GM21737 (cell line): ENCODE data around the gene HLA-DRA.

Experiments
- ATAC-seq: cut with Tn5 transposase; IDR thresholded peaks from one replicate; pipeline ENCODE4 v1.9.1; 2021; ENCODE audit warnings: mild to moderate bottlenecking, moderate library complexity; ENCODE audit not compliant: unreplicated experiment

The HLA-DRA gene

GRCh38 chr6:32439602-32440214 lies at the start of gene HLA-DRA:
Gene HLA-DRA, plus strand, starts transcription at chr6:32439887. Its CDS starts 64 bp downstream, at chr6:32439951.
- peak; percentile 76 for ATAC-seq

- no peak for ATAC-seq
Observed at GRCh38 chr6:32391505-32391904, 48.2 kb upstream of the HLA-DRA start.

- ATAC-seq, result no peak
Observed at GRCh38 chr6:32393665-32394420, 45.8 kb upstream of the HLA-DRA start.

DNA sequence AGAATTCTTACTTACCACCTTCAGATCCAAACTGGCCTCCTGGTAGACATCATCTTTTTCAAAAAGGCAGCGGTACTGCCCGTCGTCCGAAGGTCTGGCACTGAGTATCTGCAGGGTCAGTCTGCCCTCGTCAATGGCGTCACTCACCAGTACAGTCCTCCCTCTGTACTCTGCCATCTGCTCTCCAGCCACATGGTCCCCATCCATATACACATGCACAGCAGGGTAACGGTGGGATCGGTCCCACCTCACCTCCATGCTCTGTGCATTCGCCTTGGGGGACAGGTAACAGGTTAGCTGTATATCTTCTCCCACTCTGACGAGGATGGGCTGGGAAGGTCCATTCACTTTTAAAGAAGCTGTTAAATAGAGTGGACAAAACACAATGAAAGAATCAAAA lies 43.7 kb upstream of the HLA-DRA start:
- no peak for ATAC-seq

DNA sequence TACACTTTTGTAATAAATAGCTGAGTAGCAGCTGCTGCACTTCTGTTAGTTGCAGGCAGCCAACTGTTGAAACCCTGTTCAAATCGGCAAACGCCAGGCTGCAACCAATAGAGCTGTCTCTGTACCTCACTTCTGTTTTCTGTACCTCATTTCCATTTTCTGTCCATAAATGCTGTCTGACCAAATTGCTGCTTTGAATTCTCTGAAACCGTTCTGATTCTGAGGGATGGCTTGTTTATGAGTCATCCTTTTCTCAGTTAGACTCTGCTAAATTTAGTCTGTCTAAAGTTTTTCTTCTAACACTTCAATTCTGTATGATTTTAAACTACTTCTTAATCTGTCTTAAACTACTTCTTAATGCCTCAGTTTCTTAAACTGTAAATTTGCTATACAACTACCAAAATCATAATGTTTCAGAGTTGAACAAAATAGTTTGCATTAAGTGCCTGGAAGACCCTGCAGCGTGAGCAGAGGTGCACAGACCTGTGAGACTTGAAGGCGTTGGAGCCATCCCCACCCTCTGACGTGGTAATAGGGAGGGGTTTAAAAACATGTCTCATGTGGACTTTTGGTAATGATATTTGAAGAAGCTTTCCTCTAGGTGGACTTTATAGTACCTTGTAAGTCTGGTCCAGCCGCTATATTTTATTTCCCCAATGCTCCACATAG lies 42.3 kb upstream of the HLA-DRA start:
- peak; percentile 57 for ATAC-seq

- no peak for ATAC-seq
Observed at GRCh38 chr6:32401284-32401963, 38.3 kb upstream of the HLA-DRA start.

DNA sequence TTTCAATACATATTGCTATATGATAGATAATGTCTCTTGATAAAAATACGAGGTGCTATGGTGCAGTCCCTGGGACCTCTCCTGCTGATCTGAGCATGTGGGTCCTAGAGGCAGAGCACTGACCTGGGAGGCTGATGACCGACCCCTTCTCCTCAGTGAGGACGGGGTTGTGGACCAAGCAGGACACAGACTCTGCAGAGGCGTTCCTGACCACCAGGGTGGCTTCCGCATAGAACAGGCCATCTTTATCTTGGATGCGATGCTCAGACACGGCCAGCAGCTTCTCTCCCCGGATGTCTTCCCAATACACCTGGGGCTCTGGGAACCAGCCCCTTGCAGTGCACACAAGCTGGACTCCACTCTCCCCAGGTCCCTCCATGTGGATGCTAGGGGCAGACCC lies 36.9 kb upstream of the HLA-DRA start:
- ATAC-seq, result no peak

DNA sequence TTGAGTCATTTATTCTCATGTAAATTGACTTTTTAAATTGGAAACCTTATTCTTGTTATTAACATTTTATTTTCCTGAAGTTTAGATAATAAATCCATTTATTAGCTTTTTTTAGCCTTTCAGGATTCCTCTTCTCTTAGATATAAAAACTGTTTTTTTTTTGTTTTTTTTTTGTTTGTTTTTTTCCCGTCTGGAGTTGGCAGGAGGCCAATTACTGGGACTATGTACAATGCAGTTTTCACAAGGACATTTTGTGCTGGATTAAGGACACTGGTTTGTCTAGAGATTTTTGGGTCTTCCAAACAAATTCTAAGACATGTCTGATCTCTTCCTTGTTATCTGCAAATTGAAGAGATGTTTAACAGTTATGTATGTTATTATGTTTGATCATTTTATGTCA lies 34.0 kb upstream of the HLA-DRA start:
- ATAC-seq, result no peak

DNA sequence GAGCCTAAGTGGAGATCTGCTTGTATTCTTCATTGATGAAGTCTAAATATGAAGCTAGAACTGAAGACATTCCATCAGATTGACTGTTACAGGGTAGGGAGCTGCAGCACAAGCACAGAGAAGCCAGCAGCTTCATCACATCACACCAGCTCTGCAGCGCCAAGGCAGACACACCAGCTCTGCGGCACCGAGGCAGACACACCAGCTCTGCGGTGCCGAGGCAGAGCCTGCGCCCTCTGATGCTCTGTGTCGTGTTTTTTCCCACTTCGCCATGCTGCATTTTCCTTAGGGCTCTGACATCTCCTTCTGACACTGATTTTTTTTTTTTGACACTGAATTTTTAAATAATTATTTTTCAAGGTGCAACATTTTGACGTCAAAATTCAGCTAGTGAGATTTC lies 33.5 kb upstream of the HLA-DRA start:
- no peak for ATAC-seq

- ATAC-seq, result no peak
Observed at GRCh38 chr6:32406857-32407256, 32.8 kb upstream of the HLA-DRA start, which contains the start of gene BTNL2. Gene BTNL2, minus strand, starts transcription at chr6:32407181. Its CDS starts 58 bp downstream, at chr6:32407123.

- ATAC-seq, result no peak
Observed at GRCh38 chr6:32410906-32411305, 28.8 kb upstream of the HLA-DRA start.

GRCh38 chr6:32411566-32412327 lies 27.9 kb upstream of the HLA-DRA start:
- ATAC-seq, result no peak

GRCh38 chr6:32413427-32414047 lies 26.1 kb upstream of the HLA-DRA start:
- peak; percentile 81 for ATAC-seq

GRCh38 chr6:32415521-32416019 lies 24.1 kb upstream of the HLA-DRA start:
- ATAC-seq, result no peak

GRCh38 chr6:32416036-32416435 lies 23.7 kb upstream of the HLA-DRA start:
- no peak for ATAC-seq

DNA sequence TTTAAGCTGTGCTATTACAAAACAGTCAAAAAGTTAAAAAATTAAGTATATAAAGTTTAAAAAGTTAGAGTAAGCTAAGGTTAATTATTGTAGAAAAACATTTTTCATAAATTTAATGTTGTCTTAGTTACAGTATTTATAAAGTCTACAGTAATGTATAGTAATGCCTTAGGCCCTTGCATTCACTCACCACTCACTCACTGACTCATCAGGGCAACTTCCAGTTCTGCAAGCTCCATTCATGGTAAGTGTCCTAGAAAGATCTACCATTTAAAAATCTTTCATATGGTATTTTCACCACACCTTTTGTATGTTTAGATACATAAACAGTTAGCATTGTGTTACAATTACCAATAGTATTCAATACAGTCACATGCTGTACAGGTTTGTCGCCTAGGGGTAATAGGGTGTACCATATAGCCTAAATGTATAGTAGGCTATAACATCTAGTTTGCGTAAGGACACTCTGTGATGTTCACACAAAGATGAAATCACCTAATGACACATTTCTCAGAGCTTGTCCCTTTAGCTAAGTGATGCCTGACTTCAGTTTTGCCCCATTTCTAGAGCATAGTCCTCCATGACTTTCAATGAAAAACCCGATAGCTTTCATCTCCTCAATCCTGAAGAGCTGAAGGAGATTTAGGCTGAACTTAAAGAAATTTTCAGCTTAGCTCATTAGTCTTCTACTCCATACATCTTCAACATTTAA lies 14.9 kb upstream of the HLA-DRA start:
- ATAC-seq, result no peak

GRCh38 chr6:32426338-32426737 lies 13.3 kb upstream of the HLA-DRA start:
- ATAC-seq, result no peak

DNA sequence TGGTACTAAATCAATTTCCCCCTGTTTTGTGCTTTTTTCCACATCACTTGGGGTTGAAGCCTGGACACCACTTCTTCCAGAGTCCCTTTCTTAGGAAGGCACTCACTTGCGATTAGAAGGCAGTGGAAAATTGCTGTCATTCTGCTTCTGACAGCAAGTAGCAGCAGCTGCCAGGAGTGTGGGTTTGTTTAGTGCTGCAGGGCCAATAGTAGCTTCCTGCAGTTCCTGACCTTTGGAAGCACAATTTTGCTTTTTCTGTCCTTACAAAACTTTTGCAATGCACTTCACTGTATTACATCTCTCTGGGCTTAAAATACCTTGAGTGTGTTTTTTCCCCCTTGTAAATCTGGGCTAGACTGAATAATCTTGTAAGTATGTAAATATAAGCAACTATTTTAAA lies 12.5 kb upstream of the HLA-DRA start:
- ATAC-seq, result no peak

DNA sequence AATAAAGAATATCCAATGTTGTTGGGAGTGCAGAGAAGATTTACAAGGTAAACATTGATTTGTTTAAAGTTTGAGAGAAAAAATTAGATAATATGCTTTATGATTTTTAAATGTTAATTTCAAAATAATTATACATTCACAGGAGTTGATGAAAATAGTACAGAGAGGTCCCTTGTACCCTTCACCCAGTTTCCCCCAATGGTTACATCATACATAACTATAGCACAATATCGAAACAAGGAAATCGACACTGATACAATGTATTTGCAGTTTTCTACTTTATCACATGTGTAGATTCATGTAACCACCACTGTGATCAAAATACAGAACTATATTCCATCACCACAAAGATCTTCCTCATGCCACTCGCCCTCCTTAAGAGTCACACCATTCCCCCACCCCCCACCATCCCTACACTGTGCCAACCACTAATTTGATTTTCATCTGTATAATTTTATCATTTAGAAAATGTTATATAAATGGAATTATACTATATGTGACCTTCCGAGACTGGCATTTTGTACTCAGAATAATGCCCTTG lies 11.7 kb upstream of the HLA-DRA start:
- ATAC-seq, result no peak
